SK-N-SH (cell line): Measurements from ENCODE around the gene RNF32. TPM values are rescaled to one million over a fixed set of nuclear protein-coding genes. Genes with fewer than 3 reads are reported as not detected.

ENCODE experiments used
- CTCF ChIA-PET: fragments of 300-600, 350-600 bp; formaldehyde crosslinking; extraction: SDS; loops from one replicate; lab custom pipeline; 2021; lab: Yijun Ruan, JAX
- POLR2A ChIA-PET: fragments of 350-600 bp; sonication (Branson Sonifier 250); formaldehyde crosslinking; extraction: SDS; loops from one replicate; lab custom pipeline; 2020; ENCODE audit warnings: antibody characterized with exemption, inconsistent platforms; lab: Yijun Ruan, JAX
- DNase-seq: peaks from one replicate; pipeline ENCODE4 v3.0.0; 2012
- H2AFZ ChIP-seq: fragments of 200-600 bp; sonication (generic); 2 replicates; pipeline ENCODE4 v1.8.1; 2016; ENCODE audit warnings: antibody characterized with exemption, mild to moderate bottlenecking, low read depth
- H3F3A ChIP-seq: fragments of 200-600 bp; sonication (generic); replicated peaks from 2 replicates; pipeline ENCODE3; 2016; ENCODE audit warnings: antibody characterized with exemption, mild to moderate bottlenecking; ENCODE audit not compliant: insufficient read depth
- H3K27ac ChIP-seq, 2 experiments: fragments of 200-500 bp in 1 of 2; fragments of 200-600 bp in 1 of 2; sonication (Bioruptor generic) in 1 of 2; sonication (generic), shearing (Covaris generic) in 1 of 2; 2 replicates each; pipeline versions ENCODE4 v1.5.1 to v1.6.1; 2014 to 2016; ENCODE audit warnings: low read depth in 2 of 2, inconsistent platforms in 1 of 2, low read length in 1 of 2, mild to moderate bottlenecking in 1 of 2, mixed read lengths in 1 of 2
- H3K27me3 ChIP-seq: fragments of 200-600 bp; sonication (generic), shearing (Covaris generic); 2 replicates; pipeline ENCODE4 v1.6.1; 2016; ENCODE audit warnings: mixed run types; ENCODE audit not compliant: insufficient read depth
- H3K36me3 ChIP-seq, 2 experiments: fragments of 200-500 bp in 1 of 2; fragments of 200-600 bp in 1 of 2; sonication (Bioruptor generic) in 1 of 2; sonication (generic) in 1 of 2; replicated peaks in 1 of 2; 2 replicates each; pipeline versions ENCODE3 to v1.5.1; 2014 to 2016; ENCODE audit warnings: low read length in 1 of 2, mild to moderate bottlenecking in 1 of 2; ENCODE audit not compliant: insufficient read depth in 2 of 2, control insufficient read depth in 1 of 2
- H3K4me1 ChIP-seq, 2 experiments: fragments of 200-500 bp in 1 of 2; fragments of 200-600 bp in 1 of 2; sonication (Bioruptor generic) in 1 of 2; sonication (generic), shearing (Covaris generic) in 1 of 2; 2 replicates each; pipeline versions ENCODE4 v1.5.1 to v1.6.1; 2014 to 2016; ENCODE audit warnings: low read depth in 1 of 2, low read length in 1 of 2, mixed run types in 1 of 2; ENCODE audit not compliant: insufficient read depth in 2 of 2, control insufficient read depth in 1 of 2
- H3K4me2 ChIP-seq: fragments of 200-600 bp; sonication (generic), shearing (Covaris generic); 2 replicates; pipeline ENCODE4 v1.6.1; 2017; ENCODE audit warnings: mixed run types
- H3K4me3 ChIP-seq, 2 experiments: fragments of 200-500 bp in 1 of 2; fragments of 200-600 bp in 1 of 2; sonication (Bioruptor generic) in 1 of 2; sonication (generic), shearing (Covaris generic) in 1 of 2; 2 replicates each; pipeline versions ENCODE4 v1.5.1 to v1.8.1; 2014 to 2016; ENCODE audit warnings: low read depth in 2 of 2, inconsistent platforms in 1 of 2, low read length in 1 of 2, mild to moderate bottlenecking in 1 of 2, mixed read lengths in 1 of 2, moderate library complexity in 1 of 2
- H3K79me2 ChIP-seq: fragments of 200-600 bp; sonication (generic); 2 replicates; pipeline ENCODE4 v1.8.1; 2017; ENCODE audit warnings: mild to moderate bottlenecking; ENCODE audit not compliant: insufficient read depth
- H3K9ac ChIP-seq: fragments of 200-600 bp; sonication (generic); 2 replicates; pipeline ENCODE4 v1.6.1; 2017; ENCODE audit warnings: mixed run types
- H3K9me2 ChIP-seq: fragments of 200-600 bp; sonication (generic); 2 replicates; pipeline ENCODE4 v1.6.1; 2017; ENCODE audit warnings: mixed run types
- H3K9me3 ChIP-seq: fragments of 200-600 bp; sonication (generic); 2 replicates; pipeline ENCODE4 v1.6.1; 2017; ENCODE audit warnings: mixed run types, mild to moderate bottlenecking, moderate library complexity
- H4K20me1 ChIP-seq: fragments of 200-600 bp; sonication (generic); 2 replicates; pipeline ENCODE4 v1.6.1; 2017; ENCODE audit warnings: mild to moderate bottlenecking, mixed run types; ENCODE audit not compliant: insufficient read depth
- CTCF ChIP-seq: fragments of 200-600 bp; sonication (generic); IDR thresholded peaks from 2 replicates; pipeline ENCODE4 v1.6.1; 2017; ENCODE audit warnings: antibody characterized with exemption, mild to moderate bottlenecking, moderate library complexity
- EZH2phosphoT487 ChIP-seq: fragments of 200-600 bp; sonication (generic); IDR thresholded peaks from 2 replicates; pipeline ENCODE4 v1.6.1; 2017; ENCODE audit warnings: low read depth, mixed run types, mild to moderate bottlenecking, antibody characterized with exemption, moderate library complexity, borderline replicate concordance
- FOSL2 ChIP-seq: IDR thresholded peaks from 2 replicates; pipeline ENCODE4 v1.4.0; 2012; ENCODE audit warnings: low read depth, mild to moderate bottlenecking, moderate library complexity, borderline replicate concordance
- FOXM1 ChIP-seq: IDR thresholded peaks from 2 replicates; pipeline ENCODE4 v1.4.0; 2012; ENCODE audit warnings: low read depth, mild to moderate bottlenecking
- JUND ChIP-seq: IDR thresholded peaks from 2 replicates; pipeline ENCODE4 v1.4.0; 2012
- MEF2A ChIP-seq: IDR thresholded peaks from 2 replicates; pipeline ENCODE4 v1.4.0; 2012; ENCODE audit warnings: low read depth, borderline replicate concordance
- POLR2AphosphoS5 ChIP-seq: IDR thresholded peaks from 2 replicates; pipeline ENCODE4 v1.6.1; 2012; ENCODE audit warnings: low read depth, low read length
- RCOR1 ChIP-seq: fragments of 150-350 bp; IDR thresholded peaks from 2 replicates; pipeline ENCODE4 v1.6.1; 2017; ENCODE audit warnings: antibody characterized with exemption, low read length
- RXRA ChIP-seq: IDR thresholded peaks from 2 replicates; pipeline ENCODE4 v1.4.0; 2012; ENCODE audit warnings: low read depth, mild to moderate bottlenecking, borderline replicate concordance
- SIN3A ChIP-seq: IDR thresholded peaks from 2 replicates; pipeline ENCODE4 v1.6.1; 2012; ENCODE audit warnings: low read depth, mild to moderate bottlenecking, low read length, moderate library complexity, borderline replicate concordance
- SMC3 ChIP-seq: IDR thresholded peaks from 2 replicates; pipeline ENCODE4 v1.6.1; 2012; ENCODE audit warnings: low read depth, low read length, improper control_type of control experiment
- TAF1 ChIP-seq: IDR thresholded peaks from 2 replicates; pipeline ENCODE4 v1.6.1; 2012; ENCODE audit warnings: low read depth, mild to moderate bottlenecking, low read length, moderate library complexity, borderline replicate concordance
- TCF12 ChIP-seq: IDR thresholded peaks from 2 replicates; pipeline ENCODE4 v1.4.0; 2012
- TEAD4 ChIP-seq: IDR thresholded peaks from 2 replicates; pipeline ENCODE4 v1.4.0; 2012; ENCODE audit warnings: mild to moderate bottlenecking, borderline replicate concordance; ENCODE audit not compliant: insufficient read depth
- USF1 ChIP-seq: IDR thresholded peaks from 2 replicates; pipeline ENCODE4 v1.4.0; 2012; ENCODE audit warnings: low read depth, borderline replicate concordance
- YY1 ChIP-seq: IDR thresholded peaks from 2 replicates; pipeline ENCODE4 v1.4.0; 2012; ENCODE audit warnings: low read depth, mild to moderate bottlenecking
- ZBTB33 ChIP-seq: IDR thresholded peaks from 2 replicates; pipeline ENCODE4 v1.4.0; 2012; ENCODE audit warnings: low read depth, borderline replicate concordance
- WGBS: methylation state at CpG from one replicate; pipeline ENCODE4 v1.1.6; 2017; ENCODE audit warnings: low lambda C conversion rate; 5-methylcytosine and 5-hydroxymethylcytosine counted together
- polyA plus RNA-seq, 3 experiments: library from polyadenylated mRNA; depleted of rRNA; stranded (reverse); fragments of >200 nt; gene quantifications; 2 replicates each; pipeline ENCODE4 v1.2.3, GENCODE V29; 2012
- TF ChIP-seq, protein P1 (sequence below): IDR thresholded peaks from 2 replicates; pipeline ENCODE4 v1.6.1; 2012; ENCODE audit warnings: mild to moderate bottlenecking, low read depth, low read length, moderate library complexity
- TF ChIP-seq, protein P2 (sequence below): fragments of 150-350 bp; IDR thresholded peaks from 2 replicates; pipeline ENCODE4 v1.6.1; 2016; ENCODE audit warnings: mild to moderate bottlenecking, low read depth, low read length

The RNF32 gene
- polyA plus RNA-seq, 1 of the 3 experiments (the other 2 are of a cell fraction): 2.3 TPM

GRCh38 chr7:156691764-156692163, 51.2 kb downstream of the RNF32 start:
- TF ChIP-seq MEF2A (no peak), FOXM1 (no peak), TEAD4 (no peak), ZBTB33 (no peak), RCOR1 (no peak), YY1 (no peak), TAF1 (no peak), SMC3 (no peak), RXRA (no peak)
- TF ChIP-seq, protein P1, sequence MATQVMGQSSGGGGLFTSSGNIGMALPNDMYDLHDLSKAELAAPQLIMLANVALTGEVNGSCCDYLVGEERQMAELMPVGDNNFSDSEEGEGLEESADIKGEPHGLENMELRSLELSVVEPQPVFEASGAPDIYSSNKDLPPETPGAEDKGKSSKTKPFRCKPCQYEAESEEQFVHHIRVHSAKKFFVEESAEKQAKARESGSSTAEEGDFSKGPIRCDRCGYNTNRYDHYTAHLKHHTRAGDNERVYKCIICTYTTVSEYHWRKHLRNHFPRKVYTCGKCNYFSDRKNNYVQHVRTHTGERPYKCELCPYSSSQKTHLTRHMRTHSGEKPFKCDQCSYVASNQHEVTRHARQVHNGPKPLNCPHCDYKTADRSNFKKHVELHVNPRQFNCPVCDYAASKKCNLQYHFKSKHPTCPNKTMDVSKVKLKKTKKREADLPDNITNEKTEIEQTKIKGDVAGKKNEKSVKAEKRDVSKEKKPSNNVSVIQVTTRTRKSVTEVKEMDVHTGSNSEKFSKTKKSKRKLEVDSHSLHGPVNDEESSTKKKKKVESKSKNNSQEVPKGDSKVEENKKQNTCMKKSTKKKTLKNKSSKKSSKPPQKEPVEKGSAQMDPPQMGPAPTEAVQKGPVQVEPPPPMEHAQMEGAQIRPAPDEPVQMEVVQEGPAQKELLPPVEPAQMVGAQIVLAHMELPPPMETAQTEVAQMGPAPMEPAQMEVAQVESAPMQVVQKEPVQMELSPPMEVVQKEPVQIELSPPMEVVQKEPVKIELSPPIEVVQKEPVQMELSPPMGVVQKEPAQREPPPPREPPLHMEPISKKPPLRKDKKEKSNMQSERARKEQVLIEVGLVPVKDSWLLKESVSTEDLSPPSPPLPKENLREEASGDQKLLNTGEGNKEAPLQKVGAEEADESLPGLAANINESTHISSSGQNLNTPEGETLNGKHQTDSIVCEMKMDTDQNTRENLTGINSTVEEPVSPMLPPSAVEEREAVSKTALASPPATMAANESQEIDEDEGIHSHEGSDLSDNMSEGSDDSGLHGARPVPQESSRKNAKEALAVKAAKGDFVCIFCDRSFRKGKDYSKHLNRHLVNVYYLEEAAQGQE: no peak
- Histone ChIP-seq H3K9ac (no peak overlapping the region), H3K4me2 (no peak overlapping the region), H3K27me3 (no peaks in the 10 kb centered on the region), H3K79me2 (no peaks in the 10 kb centered on the region), H4K20me1 (no peaks in the 10 kb centered on the region), H3F3A (no peaks in the 10 kb centered on the region), H3K4me1 (no peaks in the 10 kb centered on the region; a peak in 2 of 4 replicates), H3K36me3 (peaks cover 0 to 8% of the 10 kb centered on the region in 2 experiments), H3K9me2 (no peaks in the 10 kb centered on the region), H3K27ac (no peak overlapping the region), H2AFZ (no peak overlapping the region), H3K9me3 (0 out of 2 replicates have a peak, but pooled peaks cover 5% of the 10 kb centered on the region), H3K4me3 (no peak overlapping the region)
- no peak for DNase-seq
- ChIA-PET CTCF (interaction anchor here (1.3 to 3.0 kb wide), 3 partner anchors 11 to 72 kb away, joined by 3 to 9 read pairs (median 3); no protein-coding TSS in a partner anchor), POLR2A (no interaction called here)
- WGBS: 85% methylated on average over 5 of the region's 5 CpGs

- no peak for DNase-seq
- H3K9ac ChIP-seq: no peak overlapping the region
- no peaks in the 10 kb centered on the region for H3F3A ChIP-seq
- H3K79me2 ChIP-seq: no peaks in the 10 kb centered on the region
- H2AFZ ChIP-seq: no peak overlapping the region
- no peaks in the 10 kb centered on the region; a peak in 1 of 4 replicates for H3K4me1 ChIP-seq
- H3K36me3 ChIP-seq: peaks cover 0 to 8% of the 10 kb centered on the region in 2 experiments
- H3K4me2 ChIP-seq: no peak overlapping the region
- no peaks in the 10 kb centered on the region for H3K27me3 ChIP-seq
- H3K27ac ChIP-seq: no peak overlapping the region
- no peaks in the 10 kb centered on the region for H3K9me2 ChIP-seq
- 93% methylated on average over 1 of the region's 1 CpG for WGBS
- POLR2A ChIA-PET: no interaction called here
- H3K4me3 ChIP-seq: no peak overlapping the region
- 0 out of 2 replicates have a peak, but pooled peaks cover 12% of the 10 kb centered on the region for H3K9me3 ChIP-seq
- CTCF ChIA-PET: interaction anchor here (1.0 kb wide), 1 partner anchor 11 kb away, joined by 4 read pairs; no protein-coding TSS in a partner anchor
- no peaks in the 10 kb centered on the region for H4K20me1 ChIP-seq
- TF ChIP-seq FOSL2 (no peak), TCF12 (no peak), CTCF (no peak), RCOR1 (no peak), SIN3A (no peak), USF1 (no peak), FOXM1 (no peak), EZH2phosphoT487 (no peak), POLR2AphosphoS5 (no peak), JUND (no peak)
- TF ChIP-seq, protein P2, sequence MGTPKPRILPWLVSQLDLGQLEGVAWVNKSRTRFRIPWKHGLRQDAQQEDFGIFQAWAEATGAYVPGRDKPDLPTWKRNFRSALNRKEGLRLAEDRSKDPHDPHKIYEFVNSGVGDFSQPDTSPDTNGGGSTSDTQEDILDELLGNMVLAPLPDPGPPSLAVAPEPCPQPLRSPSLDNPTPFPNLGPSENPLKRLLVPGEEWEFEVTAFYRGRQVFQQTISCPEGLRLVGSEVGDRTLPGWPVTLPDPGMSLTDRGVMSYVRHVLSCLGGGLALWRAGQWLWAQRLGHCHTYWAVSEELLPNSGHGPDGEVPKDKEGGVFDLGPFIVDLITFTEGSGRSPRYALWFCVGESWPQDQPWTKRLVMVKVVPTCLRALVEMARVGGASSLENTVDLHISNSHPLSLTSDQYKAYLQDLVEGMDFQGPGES: no peak
These were observed 52.3 kb downstream of the RNF32 start for GRCh38 chr7:156692849-156693248.
